Ecto neural progenitor cell (in vitro differentiated cells): ENCODE data around the gene FAM156A.
"Not testable (repeated sequence)": the region's sequence is repeated elsewhere in the genome, so short reads cannot be mapped to it uniquely, and the experiment has no call there.

ENCODE experiments used
- DNase-seq: peaks from one replicate; pipeline ENCODE4 v3.0.0-alpha.2; 2018; ENCODE audit warnings: low spot score

FAM156A gene, protein sequence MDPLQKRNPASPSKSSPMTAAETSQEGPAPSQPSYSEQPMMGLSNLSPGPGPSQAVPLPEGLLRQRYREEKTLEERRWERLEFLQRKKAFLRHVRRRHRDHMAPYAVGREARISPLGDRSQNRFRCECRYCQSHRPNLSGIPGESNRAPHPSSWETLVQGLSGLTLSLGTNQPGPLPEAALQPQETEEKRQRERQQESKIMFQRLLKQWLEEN

GRCh38 chrX:52958113-52958959 lies at the start of gene FAM156A:
Gene FAM156A, minus strand, starts transcription at chrX:52958518. Its CDS starts 9,930 bp downstream, at chrX:52948588.
- not testable (repeated sequence) for DNase-seq

- no peak for DNase-seq
Measured at GRCh38 chrX:53005327-53005726, 47.0 kb upstream of the FAM156A start.

- no peak for DNase-seq
Measured at GRCh38 chrX:53004811-53005210, 46.5 kb upstream of the FAM156A start.

- no peak for DNase-seq
Measured at GRCh38 chrX:53004038-53004437, 45.7 kb upstream of the FAM156A start.

DNA sequence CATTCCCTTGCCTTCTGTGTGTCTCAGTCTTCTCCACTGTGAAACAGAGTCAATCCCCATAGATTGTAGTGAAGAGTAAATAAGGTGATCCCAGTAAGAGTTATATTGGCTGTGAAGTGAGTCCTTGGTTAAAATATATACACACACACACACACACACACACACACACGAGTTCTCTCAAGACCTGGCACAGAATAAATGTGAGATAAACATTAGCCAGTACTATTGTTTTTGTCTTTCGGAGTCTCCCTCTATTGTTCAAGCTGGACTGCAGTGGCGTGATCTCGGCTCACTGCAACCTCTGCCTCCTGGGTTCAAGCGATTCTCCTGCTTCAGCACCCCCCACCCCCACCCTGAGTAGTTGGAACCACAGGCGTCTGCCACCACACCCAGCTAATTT lies 44.8 kb upstream of the FAM156A start:
- no peak for DNase-seq

- no peak for DNase-seq
Measured at GRCh38 chrX:53001958-53002357, 43.6 kb upstream of the FAM156A start.

DNA sequence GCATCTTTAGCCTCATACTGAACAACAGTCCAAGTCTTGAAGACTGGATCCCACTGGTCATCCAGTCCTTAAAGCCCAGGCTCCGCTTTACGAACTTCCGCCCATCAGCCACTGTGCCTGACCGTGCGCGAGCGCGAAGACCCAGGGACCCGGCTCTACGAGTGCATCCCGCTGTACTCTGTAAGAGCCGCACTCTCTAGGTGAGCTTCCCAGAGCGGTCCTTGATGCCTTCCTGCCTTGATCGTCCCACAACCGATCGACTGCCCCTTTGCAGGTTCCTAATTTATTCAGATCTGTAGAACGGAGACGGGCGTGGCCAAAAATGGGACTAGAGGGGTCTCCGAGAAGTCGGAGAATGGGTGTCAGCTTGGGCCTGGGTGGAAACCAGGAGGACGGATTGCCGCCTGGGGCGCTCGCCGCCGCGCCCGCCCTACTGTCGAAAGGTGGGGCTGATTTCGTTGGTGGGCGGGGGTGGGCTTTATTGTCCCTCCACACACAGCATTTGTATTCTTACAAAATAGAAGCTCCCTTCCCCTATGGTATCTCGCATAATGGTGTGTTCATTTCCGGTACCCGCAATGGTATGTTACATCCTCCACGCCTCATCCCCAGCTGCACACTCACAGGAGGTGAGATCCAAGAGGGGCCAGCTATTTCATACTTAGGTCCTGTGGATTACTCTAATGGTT lies 42.3 kb upstream of the FAM156A start:
- no peak for DNase-seq

DNA sequence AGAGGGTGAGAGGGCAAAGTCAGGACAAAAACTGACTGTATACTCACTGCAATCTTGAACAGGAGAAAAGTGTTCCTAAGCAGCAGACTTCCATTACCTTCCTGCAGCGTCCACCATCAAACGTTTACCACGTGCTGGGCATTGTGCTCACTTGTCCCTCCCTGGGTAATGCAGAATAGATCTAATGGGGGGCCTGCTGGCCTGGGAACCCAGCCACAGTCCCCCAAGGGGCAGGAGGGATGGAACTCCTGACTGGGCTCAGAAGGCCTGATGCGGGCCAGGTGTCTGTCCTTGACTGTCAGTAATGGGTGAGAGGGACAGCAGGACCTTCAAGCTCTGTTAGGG lies 37.6 kb upstream of the FAM156A start:
- no peak for DNase-seq

DNA sequence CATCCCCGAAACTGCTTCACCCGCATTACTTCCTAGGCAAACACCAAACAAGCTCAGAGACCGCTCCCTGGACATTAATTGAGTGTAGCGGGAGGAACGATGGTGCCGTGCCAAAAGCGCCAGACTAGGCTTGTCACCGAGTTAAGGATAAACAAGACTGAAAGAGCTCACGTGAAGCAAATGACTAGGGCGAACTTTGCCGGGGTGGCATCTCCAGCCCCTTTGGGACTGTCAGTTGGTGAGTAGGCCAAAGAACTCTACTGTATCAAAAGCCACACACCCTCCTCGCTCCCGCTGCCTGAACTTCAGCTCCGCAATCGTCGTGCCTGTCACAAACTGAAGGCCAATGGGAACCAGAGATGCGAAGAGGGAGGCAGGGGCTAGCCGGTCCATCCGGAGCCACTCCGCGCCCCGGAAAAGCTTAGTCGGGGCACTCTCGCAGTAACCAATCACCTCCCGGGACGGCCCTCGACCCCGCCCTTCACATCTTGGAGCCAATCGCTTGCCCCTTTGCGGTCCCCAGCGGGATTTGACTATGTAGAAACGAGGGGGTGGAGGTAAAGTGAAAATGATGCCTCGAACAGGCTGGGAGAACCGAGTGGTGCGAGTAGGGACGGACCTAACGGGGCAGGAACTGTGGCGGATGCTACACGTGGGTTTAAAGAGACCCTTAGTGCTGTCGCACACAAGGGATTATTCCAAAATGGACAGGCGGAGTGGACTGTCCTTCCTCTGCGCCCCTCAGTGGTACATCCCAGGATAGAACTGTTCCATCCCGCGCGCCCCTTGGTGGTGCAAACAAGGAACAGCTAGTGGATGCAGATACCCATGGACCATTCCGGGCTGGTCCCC lies 37.0 kb upstream of the FAM156A start:
- peak; percentile 91 for DNase-seq

GRCh38 chrX:52990848-52991247 lies 32.5 kb upstream of the FAM156A start:
- DNase-seq, result no peak

- DNase-seq, result peak; percentile 62
Measured at GRCh38 chrX:52990011-52990631, 31.8 kb upstream of the FAM156A start.

GRCh38 chrX:52988985-52989917 lies 30.9 kb upstream of the FAM156A start:
- no peak for DNase-seq

GRCh38 chrX:52983321-52984000 lies 25.1 kb upstream of the FAM156A start:
- no peak for DNase-seq

- no peak for DNase-seq
Measured at GRCh38 chrX:52979993-52980392, 21.7 kb upstream of the FAM156A start.

DNA sequence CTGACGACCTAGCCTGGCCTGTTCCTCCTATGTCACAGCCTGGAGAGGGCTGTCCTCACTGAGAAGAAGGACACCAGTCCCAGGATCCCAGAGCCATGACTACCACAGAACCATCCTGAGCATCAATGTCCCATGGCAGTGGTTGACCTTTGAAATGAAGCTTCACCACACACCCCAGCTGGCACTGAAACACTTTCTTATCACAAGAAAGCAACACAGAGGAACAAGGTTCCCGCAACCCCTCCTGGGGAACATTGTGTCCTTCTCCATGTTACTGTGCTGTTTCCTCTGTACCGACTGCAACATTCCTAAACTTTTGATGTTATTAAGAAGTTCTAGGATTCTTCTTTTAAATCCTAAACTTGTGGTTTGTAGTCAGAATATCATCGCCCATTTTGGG lies 21.2 kb upstream of the FAM156A start:
- DNase-seq, result no peak

GRCh38 chrX:52977953-52978352 lies 19.6 kb upstream of the FAM156A start:
- DNase-seq, result no peak

DNA sequence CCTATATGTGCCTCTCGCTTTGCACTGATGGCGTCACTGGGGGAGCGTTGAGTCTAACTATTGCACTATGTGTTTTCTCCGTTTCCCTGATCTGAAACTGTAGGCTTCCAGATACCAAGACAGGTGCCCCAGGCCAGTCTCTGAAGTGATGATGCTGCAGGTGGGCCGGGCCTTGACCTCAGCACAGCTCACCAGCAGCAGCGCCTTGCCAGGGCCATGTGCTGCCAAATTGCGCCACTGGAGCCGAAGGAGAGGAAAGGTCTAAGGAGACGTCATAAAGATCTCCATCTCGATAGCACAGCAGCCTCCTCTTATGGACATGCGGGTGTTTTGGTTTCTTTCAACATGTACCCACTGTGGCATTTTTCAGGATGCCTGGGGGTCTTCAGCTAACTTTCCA lies 17.3 kb upstream of the FAM156A start:
- DNase-seq, result not testable (repeated sequence)

GRCh38 chrX:52974336-52974992 lies 16.1 kb upstream of the FAM156A start:
- not testable (repeated sequence) for DNase-seq

- DNase-seq, result not testable (repeated sequence)
Measured at GRCh38 chrX:52967922-52968321, 9.6 kb upstream of the FAM156A start.
